Measurements from ENCODE around the gene NOBOX.

NOBOX gene

DNA sequence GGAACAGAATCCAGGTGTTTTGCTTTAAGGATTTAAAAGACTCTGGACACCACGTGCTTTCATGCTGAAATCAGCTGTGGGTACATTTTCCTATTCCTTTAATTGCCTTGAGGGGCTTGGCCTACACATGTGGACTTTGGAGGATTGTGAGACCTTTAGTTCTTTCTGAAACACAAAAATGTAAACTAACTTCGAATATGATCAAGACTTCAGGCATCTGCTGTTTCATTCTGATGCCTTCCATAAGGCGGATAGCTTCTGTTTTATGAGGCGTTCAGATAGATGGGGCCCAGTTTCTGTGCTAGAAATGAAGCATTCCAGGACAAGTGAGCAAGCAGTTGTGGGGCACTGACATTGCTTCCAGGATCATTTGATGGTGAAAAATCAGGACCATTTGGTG, 1.5 kb upstream of the NOBOX start:
- no peak overlapping the region for H3K27ac ChIP-seq
- TF ChIP-seq, protein P1, sequence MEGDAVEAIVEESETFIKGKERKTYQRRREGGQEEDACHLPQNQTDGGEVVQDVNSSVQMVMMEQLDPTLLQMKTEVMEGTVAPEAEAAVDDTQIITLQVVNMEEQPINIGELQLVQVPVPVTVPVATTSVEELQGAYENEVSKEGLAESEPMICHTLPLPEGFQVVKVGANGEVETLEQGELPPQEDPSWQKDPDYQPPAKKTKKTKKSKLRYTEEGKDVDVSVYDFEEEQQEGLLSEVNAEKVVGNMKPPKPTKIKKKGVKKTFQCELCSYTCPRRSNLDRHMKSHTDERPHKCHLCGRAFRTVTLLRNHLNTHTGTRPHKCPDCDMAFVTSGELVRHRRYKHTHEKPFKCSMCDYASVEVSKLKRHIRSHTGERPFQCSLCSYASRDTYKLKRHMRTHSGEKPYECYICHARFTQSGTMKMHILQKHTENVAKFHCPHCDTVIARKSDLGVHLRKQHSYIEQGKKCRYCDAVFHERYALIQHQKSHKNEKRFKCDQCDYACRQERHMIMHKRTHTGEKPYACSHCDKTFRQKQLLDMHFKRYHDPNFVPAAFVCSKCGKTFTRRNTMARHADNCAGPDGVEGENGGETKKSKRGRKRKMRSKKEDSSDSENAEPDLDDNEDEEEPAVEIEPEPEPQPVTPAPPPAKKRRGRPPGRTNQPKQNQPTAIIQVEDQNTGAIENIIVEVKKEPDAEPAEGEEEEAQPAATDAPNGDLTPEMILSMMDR (conservative IDR thresholded peaks at IDR 0.05), result no peak

DNA sequence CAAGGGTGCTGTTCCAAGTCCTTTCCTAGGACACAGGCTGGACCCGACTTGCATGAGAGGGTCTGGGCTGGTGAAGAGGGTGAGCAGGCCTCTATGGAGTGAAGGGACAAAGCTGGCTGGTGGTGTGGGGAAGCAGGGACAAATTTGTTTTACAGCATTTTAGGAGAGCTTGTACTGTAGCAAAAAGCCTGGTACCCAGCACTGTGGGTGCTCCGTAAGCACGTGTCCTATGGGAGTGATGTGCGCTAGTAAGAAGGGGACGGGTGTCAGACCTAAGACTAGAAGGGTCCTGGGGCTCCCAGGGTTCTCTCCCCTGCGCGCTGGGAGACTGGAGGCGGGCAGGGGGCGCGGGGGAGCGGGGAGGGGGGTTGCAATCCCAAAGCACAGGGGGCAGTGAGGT, 391 bp downstream of the NOBOX start:
- no peak overlapping the region for H3K27ac ChIP-seq
- TF ChIP-seq, protein P1 (conservative IDR thresholded peaks at IDR 0.05), result no peak
- no peak for TF ChIP-seq ZFX (IDR thresholded peaks at IDR 0.05)

DNA sequence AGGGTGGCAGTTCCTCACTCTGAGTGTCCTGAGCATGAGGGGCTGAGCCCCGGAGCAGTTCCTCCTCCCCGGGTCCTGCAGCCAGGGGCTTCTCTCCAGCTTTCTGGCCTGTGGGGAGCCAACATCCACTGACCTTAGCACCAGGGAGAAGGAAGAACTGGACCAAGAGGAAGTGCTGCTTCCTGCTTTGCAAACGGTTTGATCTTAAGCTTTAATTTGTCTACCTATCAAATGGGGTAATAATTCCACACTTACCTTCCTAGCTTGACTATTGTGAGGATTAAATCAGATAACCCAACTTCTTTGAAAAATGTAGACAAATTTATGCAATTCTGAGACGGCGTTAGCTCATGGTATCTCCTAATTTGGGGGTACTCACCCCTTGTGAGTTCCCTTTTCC, 2.0 kb downstream of the NOBOX start:
- no peak overlapping the region for H3K27ac ChIP-seq
- TF ChIP-seq, protein P1 (conservative IDR thresholded peaks at IDR 0.05), result no peak
- TF ChIP-seq ZFX (IDR thresholded peaks at IDR 0.05), result no peak

DNA sequence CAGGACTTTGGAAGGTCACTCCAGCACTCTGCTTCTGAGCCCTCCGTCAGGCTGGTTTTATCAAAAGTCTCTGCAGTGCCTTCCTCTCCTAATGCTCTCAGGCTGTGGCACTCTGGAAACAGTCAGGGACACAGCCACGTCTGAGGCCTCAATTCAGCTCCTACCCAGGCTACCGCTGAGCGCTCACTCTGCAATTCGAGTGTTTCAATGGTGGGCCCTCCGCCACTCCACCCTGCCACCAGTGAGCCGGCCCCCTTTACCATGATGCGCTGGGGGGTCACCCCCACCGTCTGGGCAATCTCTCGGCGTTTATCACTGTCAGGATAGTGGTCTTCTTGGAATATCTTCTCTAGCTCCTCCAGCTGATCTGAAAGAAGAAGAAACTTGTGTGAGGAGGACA, 3.5 kb downstream of the NOBOX start:
- TF ChIP-seq ZFX (IDR thresholded peaks at IDR 0.05), result no peak
- TF ChIP-seq, protein P1 (conservative IDR thresholded peaks at IDR 0.05), result no peak
- H3K27ac ChIP-seq, result no peak overlapping the region

DNA sequence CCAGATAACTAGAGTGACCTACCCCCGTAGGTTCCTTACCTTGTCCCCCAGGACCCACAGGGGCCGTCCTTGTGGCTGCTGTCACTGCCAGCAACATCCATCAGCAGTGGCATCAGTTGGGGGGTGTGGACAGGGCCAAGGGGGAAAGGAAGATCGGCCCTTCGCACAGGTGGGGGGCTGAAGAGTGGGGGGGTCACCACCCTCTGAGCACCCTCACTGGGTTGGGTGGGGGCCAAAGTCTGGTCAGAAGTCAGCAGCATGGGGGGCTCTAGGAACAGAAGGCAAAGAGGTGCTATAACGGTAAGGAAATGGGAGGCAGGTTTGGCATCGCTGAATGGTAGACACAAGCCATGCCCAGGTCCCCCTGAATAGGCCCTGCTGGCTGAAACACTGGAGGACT, 4.6 kb downstream of the NOBOX start:
- H3K27ac ChIP-seq, result no peak overlapping the region
- no peak for TF ChIP-seq ZFX (IDR thresholded peaks at IDR 0.05)
- TF ChIP-seq, protein P1 (conservative IDR thresholded peaks at IDR 0.05), result no peak

DNA sequence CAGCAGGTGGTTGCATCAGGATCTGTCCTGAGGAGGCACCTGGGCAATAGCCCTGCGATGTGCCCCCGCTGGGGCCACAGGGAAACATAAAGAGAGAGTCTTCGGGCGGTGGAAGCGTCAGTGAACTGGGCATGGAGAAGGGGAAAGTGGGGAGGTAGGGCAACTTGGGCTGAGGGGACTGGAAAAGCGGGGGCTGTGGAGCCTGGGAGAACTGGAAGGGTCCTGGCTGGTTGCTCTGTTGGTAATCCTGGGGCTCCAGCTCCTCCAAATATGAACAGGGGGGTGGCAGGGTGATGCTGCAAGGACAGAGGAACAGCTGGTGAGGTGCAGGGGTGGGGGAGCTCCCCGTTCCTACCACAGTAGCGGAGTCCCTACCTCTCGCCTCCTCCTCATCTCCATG, 5.2 kb downstream of the NOBOX start:
- H3K27ac ChIP-seq, result no peak overlapping the region
- TF ChIP-seq ZFX (IDR thresholded peaks at IDR 0.05), result no peak
- TF ChIP-seq, protein P1 (conservative IDR thresholded peaks at IDR 0.05), result no peak

DNA sequence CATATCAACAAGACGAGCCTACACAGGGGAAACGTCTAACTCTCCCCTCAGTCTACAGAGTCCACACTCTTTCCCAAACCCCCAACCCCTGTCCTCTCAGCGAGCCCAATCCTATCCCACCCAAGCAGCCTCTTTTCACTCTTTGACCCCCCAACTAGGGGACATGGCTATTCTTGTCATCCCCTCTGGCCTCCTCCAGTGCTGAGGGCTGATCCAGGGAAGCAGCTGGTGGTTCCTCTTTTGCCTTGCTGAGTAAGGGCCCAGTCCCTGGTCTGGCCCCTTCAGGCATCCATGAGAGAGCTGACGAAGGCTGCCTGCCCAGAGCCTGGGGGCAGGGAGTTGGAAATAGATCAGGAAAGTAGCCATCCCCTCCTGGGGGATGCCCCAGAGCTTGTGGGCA, 6.4 kb downstream of the NOBOX start:
- no peak for TF ChIP-seq ZFX (IDR thresholded peaks at IDR 0.05)
- TF ChIP-seq, protein P1 (conservative IDR thresholded peaks at IDR 0.05), result no peak
- no peak overlapping the region for H3K27ac ChIP-seq
